NOMO-1 treated with DMSO at 0.1 percent for 48 hours (cell line): Measurements from ENCODE around the gene SAMD4A.

Experiments used
- DNase-seq: peaks from one replicate; lab custom pipeline; 2025; ENCODE audit not compliant: unreplicated experiment; lab: John Stamatoyannopoulos, UW

SAMD4A gene

GRCh38 chr14:54697803-54698202, 130.9 kb downstream of the SAMD4A start:
- no peak for DNase-seq

GRCh38 chr14:54698501-54698900, 131.6 kb downstream of the SAMD4A start:
- DNase-seq, result no peak

GRCh38 chr14:54698966-54699530, 132.1 kb downstream of the SAMD4A start:
- no peak for DNase-seq

- DNase-seq, result no peak
These were observed 132.8 kb downstream of the SAMD4A start for GRCh38 chr14:54699735-54700134.

- no peak for DNase-seq
These were observed 133.8 kb downstream of the SAMD4A start for GRCh38 chr14:54700717-54701116.

- no peak for DNase-seq
These were observed 135.1 kb downstream of the SAMD4A start for GRCh38 chr14:54702014-54702491.

- DNase-seq, result no peak
These were observed 135.6 kb downstream of the SAMD4A start for GRCh38 chr14:54702492-54702891.

- DNase-seq, result no peak
These were observed 136.2 kb downstream of the SAMD4A start for GRCh38 chr14:54703082-54703481.

GRCh38 chr14:54703724-54704123, 136.8 kb downstream of the SAMD4A start:
- no peak for DNase-seq

GRCh38 chr14:54704768-54705167, 137.8 kb downstream of the SAMD4A start:
- DNase-seq, result no peak

GRCh38 chr14:54706769-54707168, 139.8 kb downstream of the SAMD4A start:
- DNase-seq, result no peak

GRCh38 chr14:54708161-54708560, 141.2 kb downstream of the SAMD4A start:
- DNase-seq, result no peak

GRCh38 chr14:54708982-54709381, 142.1 kb downstream of the SAMD4A start:
- DNase-seq, result no peak

- no peak for DNase-seq
These were observed 142.5 kb downstream of the SAMD4A start for GRCh38 chr14:54709444-54709843.

GRCh38 chr14:54709867-54710266, 142.9 kb downstream of the SAMD4A start:
- no peak for DNase-seq

GRCh38 chr14:54711312-54711711, 144.4 kb downstream of the SAMD4A start:
- no peak for DNase-seq

GRCh38 chr14:54711812-54712464, 145.0 kb downstream of the SAMD4A start:
- DNase-seq, result peak; percentile 45

- no peak for DNase-seq
These were observed 145.7 kb downstream of the SAMD4A start for GRCh38 chr14:54712465-54713200.

GRCh38 chr14:54713379-54713778, 146.5 kb downstream of the SAMD4A start:
- no peak for DNase-seq

- DNase-seq, result no peak
These were observed 148.3 kb downstream of the SAMD4A start for GRCh38 chr14:54715239-54715638.

- DNase-seq, result no peak
These were observed 148.9 kb downstream of the SAMD4A start for GRCh38 chr14:54715811-54716210.

- DNase-seq, result no peak
These were observed 149.9 kb downstream of the SAMD4A start for GRCh38 chr14:54716862-54717261.
